ENCODE measurements around the gene UBXN7. TPM values are rescaled to one million over a fixed set of nuclear protein-coding genes. Genes with fewer than 3 reads are reported as not detected.
"Not testable (repeated sequence)": the region's sequence is repeated elsewhere in the genome, so short reads cannot be mapped to it uniquely, and the experiment has no call there.

UBXN7 gene
- total and polyA plus RNA-seq, 12 donors = 3.5 to 82.0 (median 24.2) TPM

GRCh38 chr3:196398782-196399181, 33.4 kb downstream of the UBXN7 start:
- peaks cover 12% of the 10 kb centered on the region in 2 donors for H3K4me1 ChIP-seq (replicated peaks in 1 of 2)
- WGBS, 4 donors = 76 to 88% (median 87%) methylated on average over 7 of the region's 7 CpGs
- DNase-seq = no peak
- H3K27me3 ChIP-seq = no peaks in the 10 kb centered on the region
- H3K9me3 ChIP-seq (replicated peaks in 1 of 3) = no peaks in the 10 kb centered on the region
- TF ChIP-seq CTCF (IDR thresholded peaks at IDR 0.05) = no peak
- TF ChIP-seq POLR2A (IDR thresholded peaks at IDR 0.05) = no peak
- intact Hi-C loops (cut with DNase I) = no loop called here
- H3K4me3 ChIP-seq = no peak overlapping the region
- H3K27ac ChIP-seq = no peak overlapping the region
- peaks cover 0 to 24% of the 10 kb centered on the region in 2 donors for H3K36me3 ChIP-seq (replicated peaks in 1 of 2)

GRCh38 chr3:196397941-196398340, 34.3 kb downstream of the UBXN7 start:
- WGBS, 4 donors = 75 to 83% (median 76%) methylated on average over 3 of the region's 3 CpGs
- no peak for DNase-seq
- Histone ChIP-seq H3K27ac (no peak overlapping the region), H3K36me3 (replicated peaks in 1 of 2) (peaks cover 0 to 29% of the 10 kb centered on the region in 2 donors), H3K4me3 (no peak overlapping the region), H3K4me1 (replicated peaks in 1 of 2) (peaks cover 12% of the 10 kb centered on the region in 2 donors), H3K9me3 (replicated peaks in 1 of 3) (no peaks in the 10 kb centered on the region), H3K27me3 (no peaks in the 10 kb centered on the region)
- TF ChIP-seq CTCF (IDR thresholded peaks at IDR 0.05) (no peak), POLR2A (IDR thresholded peaks at IDR 0.05) (no peak)
- intact Hi-C loops (cut with DNase I) = no loop called here

GRCh38 chr3:196390116-196390515, 42.1 kb downstream of the UBXN7 start:
- 85 to 100% (median 99%) methylated on average over 1 to 3 of the region's 3 CpGs for WGBS, 4 donors
- no peaks in the 10 kb centered on the region for H3K9me3 ChIP-seq (replicated peaks in 1 of 3)
- no peak for TF ChIP-seq CTCF (IDR thresholded peaks at IDR 0.05)
- no peak for TF ChIP-seq POLR2A (IDR thresholded peaks at IDR 0.05)
- intact Hi-C loops (cut with DNase I) = no loop called here
- no peak overlapping the region for H3K4me3 ChIP-seq
- peaks cover 7 to 13% of the 10 kb centered on the region in 2 donors for H3K4me1 ChIP-seq (replicated peaks in 1 of 2)
- no peak overlapping the region for H3K27ac ChIP-seq
- H3K27me3 ChIP-seq = no peaks in the 10 kb centered on the region
- no peak for DNase-seq
- H3K36me3 ChIP-seq (replicated peaks in 1 of 2) = peaks cover 0 to 32% of the 10 kb centered on the region in 2 donors

- 34 to 49% (median 42%) methylated on average over 3 of the region's 3 CpGs for WGBS, 4 donors
Measured at GRCh38 chr3:196388956-196389355, 43.3 kb downstream of the UBXN7 start.

GRCh38 chr3:196387941-196388340, 44.3 kb downstream of the UBXN7 start:
- intact Hi-C loops (cut with DNase I); H3K27me3 ChIP-seq: not testable (repeated sequence)
- peaks cover 0 to 27% of the 10 kb centered on the region in 2 donors for H3K36me3 ChIP-seq (replicated peaks in 1 of 2)

More at GRCh38 chr3:196388956-196389355, 43.3 kb downstream of the UBXN7 start:
- no peak for TF ChIP-seq POLR2A (IDR thresholded peaks at IDR 0.05)
- no peak for TF ChIP-seq CTCF (IDR thresholded peaks at IDR 0.05)
- Histone ChIP-seq H3K27ac (peak overlapping the region in 1 of 5 donors; percentile 15), H3K36me3 (replicated peaks in 1 of 2) (peaks cover 0 to 32% of the 10 kb centered on the region in 2 donors), H3K9me3 (replicated peaks in 1 of 3) (no peaks in the 10 kb centered on the region), H3K4me1 (replicated peaks in 1 of 2) (peaks cover 7 to 13% of the 10 kb centered on the region in 2 donors), H3K4me3 (no peak overlapping the region), H3K27me3 (no peaks in the 10 kb centered on the region)
- no peak for DNase-seq
- intact Hi-C loops (cut with DNase I) = no loop called here

GRCh38 chr3:196386797-196387196, 45.4 kb downstream of the UBXN7 start:
- WGBS, 4 donors = 92 to 99% (median 97%) methylated on average over 3 of the region's 3 CpGs
- peaks cover 0 to 20% of the 10 kb centered on the region in 2 donors for H3K36me3 ChIP-seq (replicated peaks in 1 of 2)

More at GRCh38 chr3:196387941-196388340, 44.3 kb downstream of the UBXN7 start:
- H3K4me1 ChIP-seq (replicated peaks in 1 of 2) = peaks cover 7 to 13% of the 10 kb centered on the region in 2 donors
- not testable (repeated sequence) for DNase-seq; H3K9me3 ChIP-seq (replicated peaks in 1 of 3); H3K27ac ChIP-seq; H3K4me3 ChIP-seq
- 86 to 100% (median 95%) methylated on average over 1 to 2 of the region's 2 CpGs for WGBS, 4 donors

GRCh38 chr3:196386034-196386433, 46.2 kb downstream of the UBXN7 start:
- WGBS, 4 donors = 77 to 90% (median 88%) methylated on average over 6 of the region's 6 CpGs
- intact Hi-C loops (cut with DNase I); H3K4me3 ChIP-seq; DNase-seq; H3K27ac ChIP-seq; H3K9me3 ChIP-seq (replicated peaks in 1 of 3); H3K27me3 ChIP-seq: not testable (repeated sequence)
- Histone ChIP-seq H3K36me3 (replicated peaks in 1 of 2) (peaks cover 0 to 13% of the 10 kb centered on the region in 2 donors), H3K4me1 (replicated peaks in 1 of 2) (peaks cover 7 to 13% of the 10 kb centered on the region in 2 donors)

More at GRCh38 chr3:196386797-196387196, 45.4 kb downstream of the UBXN7 start:
- H3K4me1 ChIP-seq (replicated peaks in 1 of 2) = peaks cover 7 to 13% of the 10 kb centered on the region in 2 donors
- H3K9me3 ChIP-seq (replicated peaks in 1 of 3); DNase-seq; H3K27me3 ChIP-seq; H3K27ac ChIP-seq; H3K4me3 ChIP-seq; intact Hi-C loops (cut with DNase I): not testable (repeated sequence)

Data from adrenal gland (tissue), 12 donors.